NCI-H1694 treated with DMSO at 0.1 percent for 48 hours (cell line): ENCODE measurements around the gene TMPRSS7.
"Not testable (repeated sequence)": the region's sequence is repeated elsewhere in the genome, so short reads cannot be mapped to it uniquely, and the experiment has no call there.

ENCODE experiments used
- DNase-seq: peaks from one replicate; lab custom pipeline; 2025; lab: John Stamatoyannopoulos, UW

TMPRSS7 gene

GRCh38 chr3:112013058-112013783 lies 21.3 kb upstream of the TMPRSS7 start:
- no peak for DNase-seq

- no peak for DNase-seq
Measured at GRCh38 chr3:112013784-112014143, 20.8 kb upstream of the TMPRSS7 start.

DNA sequence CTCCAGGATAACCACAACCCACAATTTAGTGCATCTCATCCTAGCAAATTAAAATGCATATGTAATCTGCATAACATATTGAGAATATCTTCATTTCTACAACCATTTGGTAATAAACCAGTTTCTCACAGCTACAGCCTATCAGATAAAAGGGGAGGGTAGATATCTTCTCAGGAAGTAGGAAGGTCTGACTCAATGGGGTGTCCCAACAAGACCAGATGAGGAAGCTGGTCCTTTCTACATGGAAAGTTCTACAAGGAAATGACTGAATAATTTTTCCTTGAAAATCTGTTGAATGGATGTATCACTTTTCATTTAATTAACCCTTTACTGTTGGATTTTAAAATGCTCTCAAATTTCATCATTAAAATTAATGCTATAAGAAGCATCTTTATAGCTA lies 17.4 kb upstream of the TMPRSS7 start:
- no peak for DNase-seq

DNA sequence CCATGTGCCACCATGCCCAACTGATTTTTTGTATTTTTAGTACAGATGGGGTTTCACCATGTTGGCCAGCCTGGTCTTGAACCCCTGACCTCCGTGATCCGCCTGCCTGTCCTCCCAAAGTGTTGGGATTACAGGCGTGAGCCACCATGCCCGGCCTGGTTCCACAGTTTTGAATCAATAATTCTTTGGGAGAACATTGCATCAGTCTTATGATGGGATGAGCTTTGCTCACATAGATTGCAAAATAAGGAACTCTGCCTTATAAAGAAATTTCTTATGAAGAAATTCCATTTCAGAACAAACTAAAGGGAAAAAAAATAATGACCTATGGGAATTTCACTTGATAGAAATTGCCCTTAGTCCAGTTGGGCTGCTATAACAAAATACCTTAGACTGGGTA lies 15.8 kb upstream of the TMPRSS7 start:
- DNase-seq = no peak

DNA sequence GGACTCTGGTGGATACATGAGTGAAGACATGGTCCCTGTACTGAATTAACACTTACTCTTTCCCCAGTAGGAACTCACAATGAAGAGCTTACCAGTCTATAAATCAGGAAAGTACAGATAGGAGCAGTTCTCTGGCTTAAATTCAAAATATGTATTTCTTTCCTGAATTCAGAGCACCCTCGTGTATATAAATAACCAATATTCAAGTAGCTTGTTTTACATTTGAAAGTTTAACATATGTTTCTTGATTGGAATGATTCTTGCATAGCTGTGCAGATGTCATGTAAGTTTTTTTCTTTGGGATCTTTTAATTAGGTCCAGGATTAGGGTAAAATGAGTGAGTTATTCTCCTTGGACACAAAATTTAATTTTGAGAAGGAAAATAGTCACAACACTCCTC lies 14.8 kb upstream of the TMPRSS7 start:
- DNase-seq = no peak

GRCh38 chr3:112020674-112021085 lies 13.9 kb upstream of the TMPRSS7 start:
- DNase-seq = no peak

DNA sequence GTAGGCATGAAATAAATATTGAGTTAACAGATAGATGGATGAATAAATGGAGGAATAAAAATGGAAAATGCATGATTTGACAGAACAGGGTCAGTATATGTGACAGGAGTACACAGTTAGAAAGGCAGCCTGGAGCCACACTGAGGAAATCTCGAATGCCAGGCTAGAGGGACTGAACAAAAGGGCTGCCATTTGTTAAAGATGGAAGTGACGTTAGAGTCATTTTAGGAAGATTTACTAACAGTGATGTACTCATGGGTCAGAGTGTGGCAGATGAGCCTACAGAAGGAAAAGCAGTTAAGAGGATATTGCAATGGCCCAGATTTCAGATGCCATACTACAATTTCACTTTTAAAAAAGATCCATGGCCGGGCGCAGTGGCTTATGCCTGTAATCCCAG lies 7.4 kb upstream of the TMPRSS7 start:
- no peak for DNase-seq

- DNase-seq = no peak
Measured at GRCh38 chr3:112027826-112028225, 6.7 kb upstream of the TMPRSS7 start.

GRCh38 chr3:112030901-112031300 lies 3.6 kb upstream of the TMPRSS7 start:
- DNase-seq = no peak

- no peak for DNase-seq
Measured at GRCh38 chr3:112032098-112032731, 2.3 kb upstream of the TMPRSS7 start.

GRCh38 chr3:112035241-112035640 lies 705 bp downstream of the TMPRSS7 start:
- no peak for DNase-seq

- not testable (repeated sequence) for DNase-seq
Measured at GRCh38 chr3:112037194-112037593, 2.7 kb downstream of the TMPRSS7 start.

DNA sequence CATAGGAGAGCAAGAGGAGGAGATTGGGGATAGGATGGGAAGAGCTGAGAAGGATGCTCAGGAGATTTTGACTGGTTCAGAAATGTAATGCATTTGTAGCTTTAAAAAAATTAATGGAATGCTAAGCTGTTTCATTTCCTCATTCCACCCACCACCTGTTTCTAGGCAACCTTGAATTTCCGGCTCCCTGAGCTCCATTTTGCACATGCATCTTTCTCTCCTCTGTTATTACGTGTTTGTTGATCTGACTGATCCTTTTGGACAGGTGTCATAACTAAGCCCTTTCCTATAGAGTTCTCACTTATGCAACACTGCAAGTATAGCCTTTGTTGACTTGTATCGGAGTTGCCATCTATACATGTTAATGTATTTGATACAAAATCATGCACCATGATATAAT lies 4.3 kb downstream of the TMPRSS7 start:
- no peak for DNase-seq

GRCh38 chr3:112041321-112041720 lies 6.8 kb downstream of the TMPRSS7 start:
- DNase-seq = no peak

DNA sequence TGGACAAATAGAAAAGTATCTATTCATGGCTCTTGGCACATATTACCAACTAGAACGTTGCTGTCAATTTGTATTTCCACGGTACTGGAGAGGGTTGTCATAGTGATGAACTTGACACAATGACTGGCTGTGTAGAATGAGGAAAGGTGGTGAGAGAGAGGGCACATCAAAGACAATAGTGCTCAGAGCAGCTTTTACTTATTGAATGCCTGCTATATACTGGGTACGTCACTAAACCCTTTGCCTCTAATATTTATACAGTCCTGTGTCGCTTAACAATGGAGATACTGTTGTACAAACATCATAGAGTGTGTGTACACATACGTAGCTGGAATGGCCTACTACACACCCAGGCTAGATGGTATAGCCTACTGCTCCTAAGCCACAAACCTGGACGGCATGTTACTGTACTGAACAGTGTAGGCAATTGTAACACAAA lies 8.3 kb downstream of the TMPRSS7 start:
- no peak for DNase-seq

- DNase-seq = peak; percentile 84
Measured at GRCh38 chr3:112043621-112044201, 9.2 kb downstream of the TMPRSS7 start.

DNA sequence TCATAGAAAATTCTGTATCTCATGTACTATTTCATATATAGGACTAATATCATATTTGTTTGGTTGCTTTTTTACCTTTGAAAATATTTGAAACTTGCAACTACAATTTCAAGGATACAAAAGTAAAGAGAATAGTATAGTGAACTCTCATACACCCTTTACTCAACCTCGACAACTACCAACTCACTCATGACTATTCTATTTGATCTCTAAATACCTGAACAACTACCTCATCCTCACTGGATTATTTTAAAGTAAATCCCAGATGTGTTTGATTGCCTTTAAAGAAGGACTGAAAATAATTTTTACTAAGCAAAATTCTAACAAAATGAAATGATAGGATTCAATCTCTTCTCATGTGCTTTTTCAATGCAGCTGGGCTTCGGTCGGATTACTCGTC lies 12.1 kb downstream of the TMPRSS7 start:
- DNase-seq = no peak

DNA sequence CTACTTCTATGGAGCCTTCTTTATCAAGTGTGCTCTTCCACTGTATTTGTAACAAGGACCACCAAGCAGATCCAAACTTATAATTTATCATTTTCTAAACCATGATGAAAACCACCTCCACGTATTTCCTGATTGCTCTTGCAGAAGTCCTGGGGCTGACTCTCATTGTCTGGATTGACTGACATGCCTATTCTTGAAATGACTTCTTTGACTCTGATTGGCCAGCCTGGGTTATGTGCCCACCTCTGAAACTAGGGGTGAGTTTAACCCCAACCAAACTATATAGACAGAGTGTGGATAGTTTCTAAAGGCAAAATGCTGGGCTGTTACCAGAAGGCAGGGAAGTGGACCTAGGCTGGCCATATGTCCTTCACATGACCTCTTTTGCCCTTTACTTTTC lies 12.7 kb downstream of the TMPRSS7 start:
- DNase-seq = no peak

DNA sequence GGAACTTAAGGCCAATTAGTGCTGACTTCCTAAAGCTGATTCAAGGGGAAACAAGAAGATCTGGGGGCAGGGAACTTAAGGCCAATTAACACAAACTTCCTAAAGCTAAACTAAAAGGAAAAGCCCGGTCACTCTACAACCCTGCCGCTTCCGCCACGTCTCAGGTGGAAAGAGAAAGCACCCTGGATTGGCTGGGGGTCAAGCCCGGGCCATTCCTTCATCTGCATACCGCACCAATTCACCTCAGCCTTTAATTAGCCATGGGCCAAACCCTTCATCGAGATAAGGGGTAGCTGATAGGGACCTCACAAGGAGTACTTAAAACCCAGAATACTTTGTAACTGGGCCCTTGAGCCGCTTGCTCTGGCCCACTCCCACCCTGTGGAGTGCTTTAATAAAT lies 14.4 kb downstream of the TMPRSS7 start:
- no peak for DNase-seq

GRCh38 chr3:112053229-112053628 lies 18.7 kb downstream of the TMPRSS7 start:
- DNase-seq = no peak

GRCh38 chr3:112056451-112056929 lies 22.0 kb downstream of the TMPRSS7 start:
- no peak for DNase-seq

GRCh38 chr3:112059497-112059896 lies 25.0 kb downstream of the TMPRSS7 start:
- DNase-seq = no peak

- no peak for DNase-seq
Measured at GRCh38 chr3:112061152-112061551, 26.6 kb downstream of the TMPRSS7 start.
